Neural crest cell (in vitro differentiated cells): ENCODE measurements around the gene FURIN. TPM values are rescaled to one million over a fixed set of nuclear protein-coding genes. Genes with fewer than 3 reads are reported as not detected.

Experiments used
- DNase-seq: peaks from one replicate; pipeline ENCODE4 v3.0.0; 2021; ENCODE audit warnings: low read depth, mixed read lengths, low spot score
- H3K27ac Mint-ChIP-seq: one replicate; pipeline ENCODE4 v1.8.0; 2021; ENCODE audit warnings: mild to moderate bottlenecking, mixed read lengths; ENCODE audit not compliant: unreplicated experiment
- H3K27me3 Mint-ChIP-seq: 2 replicates; pipeline ENCODE4 v1.8.0; 2021; ENCODE audit warnings: low read depth, mild to moderate bottlenecking, mixed read lengths
- H3K36me3 Mint-ChIP-seq: 2 replicates; pipeline ENCODE4 v1.8.0; 2021; ENCODE audit warnings: low read depth, mild to moderate bottlenecking, mixed read lengths
- H3K4me1 Mint-ChIP-seq: 2 replicates; pipeline ENCODE4 v1.8.0; 2021; ENCODE audit warnings: mixed read lengths
- H3K4me3 Mint-ChIP-seq: one replicate; pipeline ENCODE4 v1.8.0; 2021; ENCODE audit warnings: mild to moderate bottlenecking, mixed read lengths
- H3K9me3 Mint-ChIP-seq: 2 replicates; pipeline ENCODE4 v1.8.0; 2021; ENCODE audit warnings: mixed read lengths
- total RNA-seq: library from RNA; stranded (reverse); gene quantifications from 2 replicates; pipeline ENCODE4 v1.2.1, GENCODE V29; 2021
- TF ChIP-seq, protein P1 (sequence below): fragments of 200-600 bp; sonication (generic); conservative IDR thresholded peaks from 2 replicates; pipeline ENCODE4 v1.5.0; 2021; ENCODE audit warnings: antibody characterized with exemption, mild to moderate bottlenecking

FURIN gene
- total RNA-seq, 1 donor from 2014 or later, result 15.7 TPM

GRCh38 chr15:90931575-90931827 is 63.1 kb downstream of the FURIN start:
- no peak overlapping the region for H3K27ac Mint-ChIP-seq
- no peaks in the 10 kb centered on the region for H3K9me3 Mint-ChIP-seq
- TF ChIP-seq, protein P1, sequence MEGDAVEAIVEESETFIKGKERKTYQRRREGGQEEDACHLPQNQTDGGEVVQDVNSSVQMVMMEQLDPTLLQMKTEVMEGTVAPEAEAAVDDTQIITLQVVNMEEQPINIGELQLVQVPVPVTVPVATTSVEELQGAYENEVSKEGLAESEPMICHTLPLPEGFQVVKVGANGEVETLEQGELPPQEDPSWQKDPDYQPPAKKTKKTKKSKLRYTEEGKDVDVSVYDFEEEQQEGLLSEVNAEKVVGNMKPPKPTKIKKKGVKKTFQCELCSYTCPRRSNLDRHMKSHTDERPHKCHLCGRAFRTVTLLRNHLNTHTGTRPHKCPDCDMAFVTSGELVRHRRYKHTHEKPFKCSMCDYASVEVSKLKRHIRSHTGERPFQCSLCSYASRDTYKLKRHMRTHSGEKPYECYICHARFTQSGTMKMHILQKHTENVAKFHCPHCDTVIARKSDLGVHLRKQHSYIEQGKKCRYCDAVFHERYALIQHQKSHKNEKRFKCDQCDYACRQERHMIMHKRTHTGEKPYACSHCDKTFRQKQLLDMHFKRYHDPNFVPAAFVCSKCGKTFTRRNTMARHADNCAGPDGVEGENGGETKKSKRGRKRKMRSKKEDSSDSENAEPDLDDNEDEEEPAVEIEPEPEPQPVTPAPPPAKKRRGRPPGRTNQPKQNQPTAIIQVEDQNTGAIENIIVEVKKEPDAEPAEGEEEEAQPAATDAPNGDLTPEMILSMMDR, result no peak
- no peaks in the 10 kb centered on the region for H3K27me3 Mint-ChIP-seq
- peak overlapping the region; percentile 91 for H3K4me3 Mint-ChIP-seq
- peaks cover 28% of the 10 kb centered on the region for H3K4me1 Mint-ChIP-seq
- DNase-seq, result no peak
- no peaks in the 10 kb centered on the region for H3K36me3 Mint-ChIP-seq

DNA sequence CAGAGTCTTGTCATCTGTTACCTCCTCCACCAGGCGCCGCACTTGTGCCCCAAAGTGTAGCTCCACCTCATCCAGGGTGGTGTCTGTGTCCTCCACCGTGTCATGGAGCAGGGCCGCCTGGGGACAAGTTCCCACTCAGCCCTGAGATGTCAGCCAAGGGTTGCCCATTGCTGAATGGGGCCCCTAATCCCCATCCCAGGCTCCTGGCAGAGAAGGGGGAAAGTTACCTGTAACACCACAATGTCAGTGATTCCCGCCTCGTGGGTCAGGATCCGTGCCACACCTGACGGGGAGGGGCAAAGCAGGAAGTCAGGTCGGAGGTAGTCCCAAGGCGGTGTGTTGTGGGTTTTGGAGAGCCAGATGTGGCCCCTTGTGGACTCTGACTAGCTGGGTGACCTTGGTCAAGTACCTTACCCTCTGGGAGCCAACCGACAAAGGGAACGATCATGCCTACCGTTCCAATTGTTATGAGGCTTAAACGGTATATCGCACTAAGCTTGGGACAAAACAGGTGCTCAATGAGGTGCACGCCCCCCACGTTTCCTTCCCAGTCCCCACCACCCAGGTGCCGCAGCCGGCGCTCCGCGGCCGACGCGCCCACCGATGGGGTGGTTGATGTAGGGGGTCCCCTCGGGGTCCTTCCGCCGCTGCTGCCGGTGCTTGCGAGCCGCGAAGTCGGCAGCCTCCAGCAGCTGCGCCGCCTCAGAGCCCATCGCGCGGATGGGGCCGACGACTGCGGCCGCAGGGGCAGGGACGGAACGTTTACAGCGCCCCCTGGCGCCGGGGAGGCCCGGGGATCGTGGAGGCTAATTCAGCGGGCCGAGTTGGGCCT is 63.7 kb downstream of the FURIN start, which contains the start of gene HDDC3:
Gene HDDC3 (minus strand): TSS at position 722 of the 832 bp plus-strand sequence. CDS start 9 bp downstream, at position 713.
- Mint-ChIP-seq H3K4me3 (peak within 1 kb of the TSS; percentile 91), H3K36me3 (no peaks in the 10 kb centered on the region), H3K4me1 (peaks cover 32% of the 10 kb centered on the region), H3K27ac (peak within 1 kb of the TSS; percentile 81), H3K9me3 (no peaks in the 10 kb centered on the region), H3K27me3 (no peaks in the 10 kb centered on the region)
- TF ChIP-seq, protein P1, result peak; percentile 98
- DNase-seq, result peak; percentile 96

GRCh38 chr15:90932660-90932991 is 64.2 kb downstream of the FURIN start:
- DNase-seq, result no peak
- Mint-ChIP-seq H3K9me3 (no peaks in the 10 kb centered on the region), H3K4me3 (peak overlapping the region; percentile 91), H3K27ac (no peak overlapping the region), H3K36me3 (no peaks in the 10 kb centered on the region), H3K4me1 (peaks cover 32% of the 10 kb centered on the region), H3K27me3 (no peaks in the 10 kb centered on the region)
- TF ChIP-seq, protein P1, result no peak

Other genes with a start within 250 kb of the FURIN start
- gene BLM, start 151.2 kb upstream of the FURIN start, total RNA-seq, result 44.8 and 47.8 TPM in 2 replicates
- gene FES, start 15.9 kb downstream of the FURIN start, total RNA-seq, result 2.8 TPM in 2 replicates
- gene MAN2A2, start 34.7 kb downstream of the FURIN start, total RNA-seq, result 78.0 and 81.6 TPM in 2 replicates
- 15.7 and 16.7 TPM in 2 replicates for gene HDDC3, start 64.0 kb downstream of the FURIN start, total RNA-seq
- gene UNC45A, start 66.7 kb downstream of the FURIN start, total RNA-seq, result 65.4 and 73.8 TPM in 2 replicates
- gene RCCD1, start 86.3 kb downstream of the FURIN start, total RNA-seq, result 20.6 and 20.9 TPM in 2 replicates
- 160 and 161 TPM in 2 replicates for gene PRC1, start 125.9 kb downstream of the FURIN start, total RNA-seq
- 19.2 and 20.5 TPM in 2 replicates for gene VPS33B, start 154.0 kb downstream of the FURIN start, total RNA-seq
- not detected in 2 replicates for gene SV2B, start 231.7 kb downstream of the FURIN start, total RNA-seq